ENCODE measurements around the gene SLC9A9.
A peak's percentile ranks its signal among the peaks of the same experiment; 100 is the strongest.

The SLC9A9 gene

DNA sequence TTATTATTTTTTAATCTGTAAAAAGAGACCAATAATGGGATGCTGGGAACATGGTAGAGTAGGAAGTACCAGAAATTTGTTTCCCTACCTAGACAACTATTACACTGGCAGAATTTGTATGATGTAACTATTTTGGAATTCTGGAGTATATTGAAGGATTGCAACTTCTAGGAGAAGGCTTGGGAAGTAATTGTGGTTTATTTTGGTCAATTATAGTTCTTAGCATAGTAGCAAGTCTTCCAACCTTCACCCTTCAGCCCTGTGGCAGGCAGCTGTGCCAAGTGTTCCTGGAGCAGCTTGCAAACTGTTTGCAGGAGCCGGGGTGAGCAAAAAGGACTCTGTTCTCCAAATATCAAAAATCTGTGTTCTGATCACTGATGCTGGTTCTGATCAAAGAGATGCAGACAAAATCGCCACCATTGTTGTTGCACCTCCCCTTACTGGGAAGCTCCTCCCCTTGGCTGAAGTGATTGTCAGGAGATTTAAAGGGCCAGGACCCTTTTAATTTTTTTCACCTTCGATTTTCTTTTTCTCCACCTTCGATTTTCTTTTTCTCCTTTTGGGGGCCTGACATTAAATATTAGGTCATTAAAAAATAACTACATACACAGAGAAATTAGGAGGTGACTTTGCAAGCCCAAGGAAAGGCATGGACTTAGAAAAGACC is 363.3 kb downstream of the SLC9A9 start:
- DNase-seq = no peak

DNA sequence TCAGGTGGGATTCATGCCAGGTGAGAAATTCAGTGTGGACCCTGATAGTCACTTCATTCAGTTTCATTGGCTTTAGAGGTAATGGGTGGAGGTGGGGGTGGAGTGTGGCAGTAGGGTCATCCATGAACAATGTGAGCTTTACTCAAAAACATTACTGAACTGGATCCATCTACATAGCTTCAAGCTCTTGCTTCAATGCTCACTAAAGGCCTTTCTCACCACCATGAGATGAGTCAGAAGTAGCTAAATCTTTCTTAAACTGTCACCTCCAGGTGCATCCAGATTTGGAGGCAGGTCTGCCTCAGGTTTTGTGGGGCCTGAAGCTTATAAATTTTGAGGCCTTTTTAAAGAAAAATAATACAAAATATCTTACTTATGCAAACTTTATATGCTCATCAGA is 365.1 kb downstream of the SLC9A9 start:
- no peak for DNase-seq

GRCh38 chr3:143482106-143483088 is 365.9 kb downstream of the SLC9A9 start:
- DNase-seq = no peak

DNA sequence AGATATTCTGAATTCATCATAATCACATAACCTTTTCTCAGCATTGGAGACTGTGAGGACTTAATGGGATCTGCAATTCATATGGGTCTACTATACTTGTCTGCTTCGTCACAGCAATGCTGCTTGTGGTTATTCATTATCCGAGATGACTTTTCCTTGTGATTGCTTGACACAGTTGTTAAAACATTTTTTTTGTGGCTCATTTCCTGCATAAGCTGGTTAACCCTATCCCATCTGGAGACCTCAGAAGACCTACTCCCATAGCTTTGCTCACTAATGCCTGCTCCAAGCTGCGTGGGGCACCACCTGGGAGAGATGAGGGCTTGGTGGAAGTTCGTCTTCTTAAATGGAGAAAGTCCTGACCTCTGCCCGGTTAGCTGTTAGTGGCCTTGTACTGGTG is 367.9 kb downstream of the SLC9A9 start:
- no peak for DNase-seq

- DNase-seq = no peak
Observed at GRCh38 chr3:143479727-143480126, 368.5 kb downstream of the SLC9A9 start.

GRCh38 chr3:143478115-143478693 is 370.1 kb downstream of the SLC9A9 start:
- no peak for DNase-seq

DNA sequence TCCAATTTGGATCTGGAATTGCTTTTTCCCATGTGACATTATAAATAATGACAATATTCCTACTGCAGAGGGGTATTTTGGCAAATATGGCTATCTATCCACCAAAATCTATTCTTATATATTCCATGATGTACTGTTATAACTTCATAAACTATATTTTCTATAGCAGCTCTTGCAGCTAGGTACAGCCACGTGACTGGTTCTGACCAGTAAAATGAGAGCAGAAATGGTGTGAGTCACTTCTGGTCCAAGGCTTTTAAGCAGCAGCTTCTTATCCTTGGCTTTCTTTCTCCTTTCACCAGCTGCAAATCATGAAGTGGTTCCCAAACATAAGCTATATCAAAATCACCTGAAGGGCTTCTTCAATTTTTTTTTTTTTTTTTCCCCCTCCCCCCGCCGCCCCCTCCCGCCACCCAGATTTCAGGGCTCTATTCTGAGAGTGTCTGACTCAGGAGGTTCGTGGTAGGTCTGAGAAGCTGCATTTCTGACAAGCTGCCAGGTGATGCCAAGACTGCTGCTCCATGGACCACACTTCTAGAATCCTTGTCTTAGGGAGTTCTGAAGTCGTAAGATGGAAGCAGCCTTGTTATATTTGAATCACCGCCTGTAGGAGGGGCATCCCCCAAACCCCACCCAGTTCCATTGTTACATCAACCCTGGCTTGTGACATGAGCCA is 371.2 kb downstream of the SLC9A9 start:
- peak; percentile 5 for DNase-seq

DNA sequence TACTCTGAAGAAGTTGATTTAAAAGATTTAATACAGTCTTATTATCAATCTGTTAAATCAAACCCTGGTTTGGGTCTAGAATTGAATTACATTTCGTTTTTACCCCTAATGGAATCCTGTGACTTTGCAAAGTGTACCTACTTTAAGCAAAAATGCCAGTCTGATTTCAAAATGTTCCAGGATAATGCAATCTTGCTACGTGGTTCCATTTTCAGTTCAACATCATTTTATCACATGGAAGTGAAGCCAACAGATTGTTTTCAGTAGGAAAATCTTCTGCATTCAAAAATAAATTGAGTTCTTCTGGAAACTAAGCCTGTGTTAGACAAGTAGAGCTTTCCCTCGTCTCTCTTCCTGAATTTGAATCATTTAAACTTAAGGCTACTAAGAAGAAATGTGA is 372.3 kb downstream of the SLC9A9 start:
- no peak for DNase-seq

GRCh38 chr3:143472731-143473523 is 375.3 kb downstream of the SLC9A9 start:
- DNase-seq = no peak

DNA sequence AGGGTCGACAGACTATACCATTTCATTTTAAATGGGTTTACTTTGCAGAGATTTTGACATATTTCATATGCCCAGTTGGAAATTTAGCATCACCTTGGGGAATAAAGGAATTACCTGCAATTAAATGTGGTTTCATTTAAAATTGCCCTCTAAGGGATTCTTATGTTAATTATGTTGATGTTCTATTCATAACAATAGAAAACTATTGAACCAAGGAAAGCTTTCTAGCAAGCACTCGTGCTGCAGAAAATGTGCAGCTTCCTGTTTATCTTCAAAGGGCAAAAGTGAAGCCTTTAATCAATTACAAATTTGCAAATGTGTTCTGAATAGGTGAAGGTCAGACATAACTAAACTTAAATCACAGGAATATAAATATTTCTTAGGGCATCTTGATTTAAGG is 376.6 kb downstream of the SLC9A9 start:
- DNase-seq = no peak

DNA sequence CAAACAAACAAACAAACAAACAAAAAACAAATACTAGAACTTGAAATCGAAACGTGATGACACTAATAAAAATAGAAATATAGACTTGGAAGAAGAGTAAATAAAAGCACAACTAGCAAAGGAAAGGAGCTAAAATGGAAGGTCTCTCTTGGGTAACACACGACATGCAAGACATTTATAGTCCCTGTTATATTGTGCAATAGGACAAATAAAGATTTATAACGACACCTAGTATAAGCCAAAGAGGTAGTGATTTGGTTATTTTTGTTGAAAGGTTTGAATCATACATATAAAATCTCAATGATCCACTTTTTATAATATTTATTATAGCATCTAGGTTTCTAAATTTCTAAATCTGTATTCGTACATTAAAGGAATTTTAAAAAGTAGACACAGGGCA is 379.1 kb downstream of the SLC9A9 start:
- DNase-seq = no peak

GRCh38 chr3:143465666-143466065 is 382.6 kb downstream of the SLC9A9 start:
- no peak for DNase-seq

GRCh38 chr3:143464850-143465249 is 383.4 kb downstream of the SLC9A9 start:
- DNase-seq = no peak

DNA sequence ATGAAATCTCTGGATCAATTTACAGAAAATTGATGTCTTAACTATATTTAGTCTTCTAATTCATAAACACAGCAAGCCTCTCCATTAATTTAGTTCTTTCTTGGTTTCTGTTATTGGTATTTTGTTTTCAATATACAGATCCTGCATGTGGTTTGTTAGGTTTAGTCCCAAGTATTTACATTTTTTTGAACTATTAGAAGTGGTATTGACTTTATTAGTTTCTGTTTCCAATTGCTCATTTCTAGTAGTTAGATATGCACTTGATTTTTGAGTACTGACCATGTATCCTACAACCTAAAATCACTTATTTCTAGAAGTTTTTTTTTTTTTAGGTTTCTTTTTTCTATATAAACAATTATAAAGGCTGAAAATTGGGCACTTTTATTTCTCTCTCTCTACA is 392.8 kb downstream of the SLC9A9 start:
- no peak for DNase-seq

DNA sequence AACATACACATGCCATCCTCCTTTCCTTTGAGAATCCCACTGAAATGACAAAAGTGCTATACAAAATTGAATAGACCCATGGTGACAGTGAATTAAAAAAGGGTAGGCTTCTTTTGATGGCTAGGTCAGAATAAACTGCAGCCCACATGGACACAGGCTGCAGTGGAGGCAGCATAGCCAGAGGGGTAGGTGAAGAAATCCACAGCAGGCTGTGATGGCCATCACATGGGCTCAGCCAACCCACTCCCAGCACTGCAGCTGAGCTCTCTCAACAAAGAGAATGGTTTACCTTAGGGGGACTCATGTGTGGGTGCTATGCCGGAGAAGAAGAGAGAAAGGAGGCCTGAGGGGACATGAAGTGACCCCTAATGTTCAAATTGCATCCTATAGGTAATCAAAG is 397.6 kb downstream of the SLC9A9 start:
- DNase-seq = no peak

- no peak for DNase-seq
Observed at GRCh38 chr3:143447491-143447890, 400.8 kb downstream of the SLC9A9 start.

- DNase-seq = peak; percentile 22
Observed at GRCh38 chr3:143445118-143445517, 403.1 kb downstream of the SLC9A9 start.

DNA sequence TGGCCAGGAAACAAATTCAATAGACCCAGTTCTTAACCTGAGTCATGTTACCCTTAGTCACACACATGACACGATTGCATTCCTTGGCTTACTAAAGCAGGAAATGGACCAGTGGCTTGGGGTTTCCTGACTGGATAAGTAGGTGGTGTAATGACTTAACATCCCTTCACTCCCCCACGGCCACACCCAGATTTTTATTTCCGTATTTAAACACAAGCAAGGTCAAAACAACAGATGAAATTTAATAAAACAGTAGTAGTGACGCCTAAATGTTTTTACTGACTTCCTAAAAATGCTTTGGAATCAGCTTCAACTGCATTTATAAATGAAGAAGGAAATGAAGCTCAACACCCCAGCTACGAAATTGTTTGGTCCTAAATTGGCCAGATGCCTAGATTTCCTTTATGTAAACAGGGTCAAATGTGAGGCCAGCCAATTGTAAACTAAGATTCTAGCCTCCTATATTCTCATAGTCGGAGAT is 404.4 kb downstream of the SLC9A9 start:
- peak; percentile 46 for DNase-seq

- DNase-seq = peak; percentile 33
Observed at GRCh38 chr3:143442814-143443447, 405.3 kb downstream of the SLC9A9 start.

- DNase-seq = no peak
Observed at GRCh38 chr3:143441516-143442171, 406.6 kb downstream of the SLC9A9 start.

DNA sequence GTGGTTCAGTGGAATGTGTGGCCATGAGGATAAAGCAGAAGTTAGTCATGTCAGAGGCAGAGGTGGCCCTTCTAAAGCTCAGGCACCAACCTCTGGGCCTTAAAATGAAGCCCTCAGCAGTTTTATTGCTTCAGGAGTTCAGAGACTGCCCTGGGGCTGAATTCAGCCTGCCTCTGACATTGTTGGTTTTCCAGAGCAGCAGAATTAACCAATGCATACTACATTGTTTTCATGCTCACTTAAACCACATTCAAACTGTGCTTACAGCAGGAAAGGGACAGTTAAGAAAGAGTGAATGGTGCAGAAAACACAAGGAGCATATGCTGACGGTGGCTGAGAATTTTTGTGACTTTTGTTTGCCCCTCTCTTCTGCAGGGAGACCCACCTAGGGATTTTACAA is 408.5 kb downstream of the SLC9A9 start:
- no peak for DNase-seq

All from activated CD4-positive, alpha-beta T cell treated with anti-CD3 and anti-CD28 coated beads for 48 hours (primary cell).